ENCODE results near the gene TRPV4. TPM values are rescaled to one million over a fixed set of nuclear protein-coding genes. Genes with fewer than 3 reads are reported as not detected.

TRPV4 gene
- total RNA-seq, 1 donor from 2014 or later = 5.3 TPM

GRCh38 chr12:109807954-109808643 lies 25.1 kb downstream of the TRPV4 start:
- DNase-seq (ENCODE audit: low read depth) = no peak

GRCh38 chr12:109804820-109805761 lies 28.1 kb downstream of the TRPV4 start:
- no peak for DNase-seq (ENCODE audit: low read depth)

GRCh38 chr12:109803678-109804077 lies 29.5 kb downstream of the TRPV4 start:
- DNase-seq (ENCODE audit: low read depth) = no peak

GRCh38 chr12:109802828-109803227 lies 30.4 kb downstream of the TRPV4 start:
- DNase-seq (ENCODE audit: low read depth) = no peak

- no peak for DNase-seq (ENCODE audit: low read depth)
Observed at GRCh38 chr12:109800536-109800935, 32.7 kb downstream of the TRPV4 start.

GRCh38 chr12:109798691-109799090 lies 34.5 kb downstream of the TRPV4 start:
- no peak for DNase-seq (ENCODE audit: low read depth)

- no peak for DNase-seq (ENCODE audit: low read depth)
Observed at GRCh38 chr12:109797905-109798669, 35.1 kb downstream of the TRPV4 start.

GRCh38 chr12:109796057-109796456 lies 37.1 kb downstream of the TRPV4 start:
- DNase-seq (ENCODE audit: low read depth) = no peak

GRCh38 chr12:109795023-109795422 lies 38.2 kb downstream of the TRPV4 start:
- peak; percentile 8 for DNase-seq (ENCODE audit: low read depth)

GRCh38 chr12:109793826-109794501 lies 39.2 kb downstream of the TRPV4 start:
- DNase-seq (ENCODE audit: low read depth) = no peak

GRCh38 chr12:109793411-109793810 lies 39.8 kb downstream of the TRPV4 start:
- DNase-seq (ENCODE audit: low read depth) = no peak

- no peak for DNase-seq (ENCODE audit: low read depth)
Observed at GRCh38 chr12:109792992-109793391, 40.2 kb downstream of the TRPV4 start.

- no peak for DNase-seq (ENCODE audit: low read depth)
Observed at GRCh38 chr12:109789526-109790048, 43.6 kb downstream of the TRPV4 start.

- DNase-seq (ENCODE audit: low read depth) = no peak
Observed at GRCh38 chr12:109786799-109787198, 46.4 kb downstream of the TRPV4 start.

GRCh38 chr12:109785854-109786253 lies 47.3 kb downstream of the TRPV4 start:
- DNase-seq (ENCODE audit: low read depth) = no peak

GRCh38 chr12:109783965-109784244 lies 49.3 kb downstream of the TRPV4 start:
- DNase-seq (ENCODE audit: low read depth) = no peak

- no peak for DNase-seq (ENCODE audit: low read depth)
Observed at GRCh38 chr12:109783135-109783964, 49.8 kb downstream of the TRPV4 start.

- no peak for DNase-seq (ENCODE audit: low read depth)
Observed at GRCh38 chr12:109782326-109782703, 50.9 kb downstream of the TRPV4 start.

GRCh38 chr12:109781668-109782325 lies 51.4 kb downstream of the TRPV4 start:
- DNase-seq (ENCODE audit: low read depth) = no peak

- DNase-seq (ENCODE audit: low read depth) = no peak
Observed at GRCh38 chr12:109779382-109779781, 53.8 kb downstream of the TRPV4 start.
